Measurements from ENCODE around the gene ENDOG.
"Not testable (repeated sequence)": the region's sequence is repeated elsewhere in the genome, so short reads cannot be mapped to it uniquely, and the experiment has no call there.

Gene ENDOG

DNA sequence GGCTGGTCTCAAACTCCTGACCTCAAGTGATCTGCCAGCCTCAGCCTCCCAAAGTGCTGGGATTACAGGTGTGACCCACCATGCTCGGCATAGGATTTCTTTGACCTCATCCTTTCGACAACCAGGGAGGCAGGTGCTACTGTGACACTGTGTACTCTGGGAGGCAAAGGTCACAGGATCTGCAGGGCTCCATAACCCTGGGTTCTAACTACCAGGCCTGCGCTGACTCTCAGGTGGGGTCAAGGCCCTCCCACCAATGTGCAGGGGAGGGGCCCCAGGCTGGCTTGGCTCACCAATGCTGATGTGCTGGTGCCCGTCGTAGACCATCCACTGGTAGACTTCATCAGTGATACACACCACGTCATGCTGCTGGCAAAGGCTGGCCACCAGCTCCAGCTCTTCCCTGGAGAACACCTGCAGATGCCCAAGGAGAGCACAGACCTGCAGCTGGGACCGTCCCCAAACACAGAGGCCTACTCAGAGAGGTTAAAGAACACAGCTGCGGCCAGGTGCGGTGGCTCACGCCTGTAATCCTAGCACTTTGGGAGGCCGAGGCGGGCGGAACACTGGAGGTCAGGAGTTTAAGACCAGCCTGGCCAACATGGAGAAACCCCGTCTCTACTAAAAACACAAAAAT, 18.3 kb downstream of the ENDOG start:
- DNase-seq (ENCODE audit: low spot score) = no peak
- no peak for TF ChIP-seq CTCF (IDR thresholded peaks at IDR 0.05; ENCODE audit: borderline replicate concordance, control extremely low read depth, extremely low read depth, insufficient read depth, missing control alignments)
- in situ Hi-C loops (cut with MboI; ENCODE audit: low sequenced_read_pairs, unreplicated experiment) = no loop called here

DNA sequence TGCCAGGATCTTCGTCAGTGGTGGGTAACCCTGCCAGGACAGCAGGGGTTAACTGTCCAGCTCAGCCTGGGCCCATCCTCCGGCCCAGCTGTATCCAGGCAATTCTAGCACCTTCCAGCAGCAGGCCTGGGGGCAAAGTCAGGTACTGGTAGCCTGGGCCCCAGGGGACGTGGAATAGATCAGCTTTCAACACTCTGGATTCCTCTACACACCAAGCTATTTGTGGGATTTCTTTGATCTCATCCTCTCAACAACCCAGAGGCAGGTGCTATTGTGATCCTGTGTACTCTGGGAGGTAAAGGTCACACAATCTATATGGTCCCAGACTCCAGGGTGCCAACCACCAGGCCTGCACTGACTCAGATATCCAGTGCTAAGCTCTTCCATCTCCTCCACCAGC, 20.0 kb downstream of the ENDOG start:
- TF ChIP-seq CTCF (IDR thresholded peaks at IDR 0.05; ENCODE audit: borderline replicate concordance, control extremely low read depth, extremely low read depth, insufficient read depth, missing control alignments) = no peak
- in situ Hi-C loops (cut with MboI; ENCODE audit: low sequenced_read_pairs, unreplicated experiment) = no loop called here
- DNase-seq (ENCODE audit: low spot score) = no peak

DNA sequence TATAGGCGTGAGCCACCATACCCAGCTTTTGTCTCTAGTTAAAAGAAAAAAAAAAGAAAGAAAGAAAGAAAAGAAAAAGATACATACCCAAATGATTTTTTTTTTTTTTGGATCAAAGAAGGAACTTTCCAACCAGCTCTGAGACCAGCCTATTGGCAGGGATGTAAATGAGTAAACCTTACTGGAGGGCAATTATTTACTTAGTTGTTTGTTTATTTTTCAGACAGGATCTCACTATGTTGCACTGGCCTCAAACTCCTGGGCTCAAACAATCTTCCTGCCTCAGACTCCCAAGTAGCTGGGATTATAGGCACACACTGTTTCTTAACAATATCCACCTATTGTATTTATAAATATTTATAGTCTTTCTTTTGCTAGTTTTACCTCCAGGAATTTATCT, 22.2 kb downstream of the ENDOG start:
- no peak for DNase-seq (ENCODE audit: low spot score)
- in situ Hi-C loops (cut with MboI; ENCODE audit: low sequenced_read_pairs, unreplicated experiment) = no loop called here
- no peak for TF ChIP-seq CTCF (IDR thresholded peaks at IDR 0.05; ENCODE audit: borderline replicate concordance, control extremely low read depth, extremely low read depth, insufficient read depth, missing control alignments)

DNA sequence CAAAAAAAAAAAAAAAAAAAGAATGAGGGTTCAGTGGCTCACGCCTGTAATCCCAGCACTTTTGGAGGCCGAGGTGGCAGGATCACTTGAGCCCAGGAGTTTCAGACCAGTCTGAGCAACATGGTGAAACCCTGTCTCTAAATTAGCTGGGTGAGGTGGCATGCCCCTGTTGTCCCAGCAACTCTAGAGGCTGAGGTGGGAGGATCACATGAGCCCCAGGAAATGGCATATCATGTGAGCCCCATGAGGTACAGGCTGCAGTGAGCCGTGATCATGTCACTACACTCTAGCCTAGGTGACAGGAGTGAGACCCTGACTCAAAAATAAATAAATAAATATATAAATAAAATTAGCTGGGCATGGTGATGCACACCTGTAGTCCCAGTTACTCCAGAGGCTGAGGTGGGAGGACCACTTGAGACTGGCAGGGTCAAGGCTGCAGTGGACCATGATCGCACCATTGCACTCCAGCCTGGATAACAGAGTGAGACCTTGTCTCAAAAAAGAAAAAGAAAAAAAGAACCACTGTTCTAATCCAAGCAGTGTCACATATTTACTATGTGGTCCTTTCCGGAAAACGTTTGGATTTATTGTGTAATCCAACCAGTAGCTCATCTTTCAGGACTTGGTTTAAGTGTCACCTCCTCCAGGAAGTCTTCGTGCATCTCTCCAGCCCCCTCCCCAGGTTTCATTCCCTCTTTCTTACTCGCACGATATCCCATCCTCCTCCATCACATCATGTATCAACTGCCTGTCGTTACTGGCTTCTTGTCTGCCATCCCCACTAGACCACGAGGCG, 23.6 kb downstream of the ENDOG start:
- TF ChIP-seq CTCF (IDR thresholded peaks at IDR 0.05; ENCODE audit: borderline replicate concordance, control extremely low read depth, extremely low read depth, insufficient read depth, missing control alignments) = no peak
- in situ Hi-C loops (cut with MboI; ENCODE audit: low sequenced_read_pairs, unreplicated experiment) = no loop called here
- no peak for DNase-seq (ENCODE audit: low spot score)

DNA sequence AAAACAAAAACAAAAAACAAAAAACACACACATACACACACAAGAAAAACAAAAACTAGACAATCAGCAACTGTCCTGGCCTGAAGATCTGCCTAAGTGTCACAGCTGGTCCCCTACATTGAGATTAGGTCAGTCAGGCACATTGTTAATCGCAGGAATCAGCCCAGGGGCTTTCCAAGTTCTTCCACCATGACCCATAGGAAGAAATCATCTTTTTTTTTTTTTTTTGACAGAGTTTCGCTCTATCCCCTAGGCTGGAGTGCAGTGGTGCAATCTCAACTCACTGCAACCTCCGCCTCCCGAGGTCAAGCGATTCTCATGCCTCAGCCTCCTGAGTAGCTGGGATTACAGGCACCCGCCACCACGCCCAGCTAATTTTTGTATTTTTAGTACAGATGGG, 24.9 kb downstream of the ENDOG start:
- in situ Hi-C loops (cut with MboI; ENCODE audit: low sequenced_read_pairs, unreplicated experiment) = not testable (repeated sequence)

DNA sequence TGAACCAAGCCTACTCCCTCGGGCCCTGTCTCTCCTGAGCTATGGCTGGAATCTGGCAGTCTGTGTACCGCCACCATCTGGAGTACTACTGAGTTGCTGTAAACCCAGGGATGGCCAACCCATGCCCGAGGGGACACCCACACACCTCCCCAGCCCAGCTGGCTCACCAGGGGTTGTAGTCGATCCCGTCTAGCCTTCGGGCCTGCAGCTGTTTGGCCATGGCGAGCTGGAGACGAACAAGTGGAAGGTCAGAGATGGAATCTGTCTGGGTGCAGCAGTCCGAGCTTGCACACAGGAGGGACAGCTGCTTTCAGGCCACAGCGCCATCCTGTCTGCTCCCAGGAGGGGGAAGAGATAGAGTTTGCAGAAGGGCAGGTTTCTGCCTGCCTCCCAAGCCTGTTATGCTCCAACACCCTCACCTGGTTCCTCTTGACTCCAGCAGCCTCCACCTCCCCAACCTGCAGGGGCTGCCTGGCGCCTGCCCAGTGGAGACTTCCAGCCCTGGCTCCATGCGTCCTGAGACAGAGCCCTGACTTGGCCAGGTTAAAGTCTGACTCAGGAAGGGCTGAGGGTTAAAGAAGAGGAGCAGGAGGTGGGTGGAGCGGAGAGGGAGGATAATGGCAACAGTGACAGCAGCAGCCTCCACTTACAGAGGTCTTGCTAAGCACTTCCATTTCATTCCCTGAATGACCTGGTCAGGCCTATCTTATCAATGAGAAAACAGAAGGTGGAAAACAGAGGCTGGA, 27.1 kb downstream of the ENDOG start:
- no peak for TF ChIP-seq CTCF (IDR thresholded peaks at IDR 0.05; ENCODE audit: borderline replicate concordance, control extremely low read depth, extremely low read depth, insufficient read depth, missing control alignments)
- in situ Hi-C loops (cut with MboI; ENCODE audit: low sequenced_read_pairs, unreplicated experiment) = no loop called here
- peak; percentile 20 for DNase-seq (ENCODE audit: low spot score)

More for the DNA sequence above, 24.9 kb downstream of the ENDOG start:
- DNase-seq (ENCODE audit: low spot score) = not testable (repeated sequence)

GRCh38 chr9:128846680-128847030, 28.4 kb downstream of the ENDOG start:
- DNase-seq (ENCODE audit: low spot score) = no peak
- no peak for TF ChIP-seq CTCF (IDR thresholded peaks at IDR 0.05; ENCODE audit: borderline replicate concordance, control extremely low read depth, extremely low read depth, insufficient read depth, missing control alignments)
- in situ Hi-C loops (cut with MboI; ENCODE audit: low sequenced_read_pairs, unreplicated experiment) = no loop called here
